Lung (tissue), 12 donors: ENCODE data around the gene LHFPL3. TPM values are rescaled to one million over a fixed set of nuclear protein-coding genes. Genes with fewer than 3 reads are reported as not detected.

Source experiments
- ATAC-seq: fragments of 200-7000 bp; cut with Tn5 transposase; one replicate; pipeline ENCODE4 v1.9.1; 2020; ENCODE audit warnings: moderate number of reproducible peaks; ENCODE audit not compliant: insufficient read depth, low FRiP score
- DNase-seq, 3 donors: peaks; one replicate each; pipeline ENCODE4 v3.0.0-alpha.2; 2013 to 2017
- H3K27ac ChIP-seq, 2 donors: one replicate each; pipeline ENCODE4 v1.5.1; 2013; ENCODE audit warnings: mild to moderate bottlenecking in 2 of 2, moderate library complexity in 2 of 2, control low read depth in 1 of 2, inconsistent platforms in 1 of 2, low read depth in 1 of 2, low read length in 1 of 2
- H3K27me3 ChIP-seq, 3 donors: one replicate each; pipeline ENCODE4 v1.5.1; 2013; ENCODE audit warnings: low read length in 2 of 3; ENCODE audit not compliant: control insufficient read depth in 3 of 3, insufficient read depth in 3 of 3
- H3K36me3 ChIP-seq, 4 donors: one replicate each; pipeline ENCODE4 v1.5.1; 2013; ENCODE audit warnings: low read length in 4 of 4, mild to moderate bottlenecking in 1 of 4, moderate library complexity in 1 of 4; ENCODE audit not compliant: control insufficient read depth in 4 of 4, insufficient read depth in 4 of 4
- H3K4me1 ChIP-seq, 5 donors: one replicate each; pipeline ENCODE4 v1.5.1; 2013; ENCODE audit warnings: low read length in 5 of 5, mild to moderate bottlenecking in 2 of 5, moderate library complexity in 1 of 5; ENCODE audit not compliant: control insufficient read depth in 5 of 5, insufficient read depth in 5 of 5
- H3K4me3 ChIP-seq: one replicate; pipeline ENCODE4 v1.5.1; 2013; ENCODE audit warnings: mild to moderate bottlenecking, control low read depth, moderate library complexity
- H3K9ac ChIP-seq, 2 donors: one replicate each; pipeline ENCODE4 v1.5.1; 2013; ENCODE audit warnings: low read length in 2 of 2, control low read depth in 1 of 2; ENCODE audit not compliant: insufficient read depth in 1 of 2
- H3K9me3 ChIP-seq, 4 donors: one replicate each; pipeline ENCODE4 v1.5.1; 2013; ENCODE audit warnings: low read length in 3 of 4, mild to moderate bottlenecking in 1 of 4, moderate library complexity in 1 of 4; ENCODE audit not compliant: control insufficient read depth in 4 of 4, insufficient read depth in 3 of 4
- WGBS, 2 donors: extraction: QIAGEN DNeasy Blood & Tissue Kit; methylation state at CpG; one replicate each; pipeline ENCODE4 v1.1.7; 2013; 5-methylcytosine and 5-hydroxymethylcytosine counted together
- polyA plus RNA-seq, 2 donors: library from polyadenylated mRNA; stranded (reverse); fragments of 200-250 nt; gene quantifications; one replicate each; pipeline ENCODE4 v1.2.1, GENCODE V29; 2013
- total RNA-seq, 2 donors: library from RNA; depleted of rRNA in 1 of 2; stranded (reverse); fragments of >200 nt in 1 of 2; gene quantifications; one replicate each; pipeline ENCODE4 v1.2.1, GENCODE V29; 2014 to 2021
- TF ChIP-seq, protein P1 (sequence below): IDR thresholded peaks from 2 replicates; pipeline ENCODE4 v1.5.1; 2012; ENCODE audit warnings: mild to moderate bottlenecking; ENCODE audit errors: control extremely low read depth, extremely low read depth
- donor health status: control.
- donor health status: control.
- donor health status: Bipolar disorder and iron deficiency.
- donor health status: healthy.
- donor health status: DM: yes; HTN: yes; CAD: no.

LHFPL3 gene
- total and polyA plus RNA-seq, 4 donors = not detected

DNA sequence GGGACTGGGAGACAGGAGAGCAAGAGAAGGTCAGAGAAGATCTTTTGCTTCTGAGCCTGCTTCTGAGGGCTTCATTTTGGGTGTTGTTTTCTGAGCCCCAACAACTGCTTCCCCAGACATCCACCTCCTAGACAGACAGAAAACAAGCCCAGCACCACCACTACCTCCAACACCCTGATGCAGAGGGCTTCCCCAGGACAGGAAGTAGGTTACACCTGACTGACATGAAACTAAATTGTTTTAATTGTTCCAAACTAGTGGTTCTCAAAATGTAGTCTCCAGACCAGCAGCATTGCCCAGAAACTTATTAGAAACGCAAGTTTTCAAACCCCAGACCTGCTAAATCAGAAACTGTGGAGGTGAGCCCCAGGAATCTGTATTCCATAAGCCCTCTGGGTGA lies 522.0 kb downstream of the LHFPL3 start:
- no peak for ATAC-seq
- WGBS, 2 donors = 82 to 88% methylated on average over 1 of the region's 1 CpG
- no peak for DNase-seq

DNA sequence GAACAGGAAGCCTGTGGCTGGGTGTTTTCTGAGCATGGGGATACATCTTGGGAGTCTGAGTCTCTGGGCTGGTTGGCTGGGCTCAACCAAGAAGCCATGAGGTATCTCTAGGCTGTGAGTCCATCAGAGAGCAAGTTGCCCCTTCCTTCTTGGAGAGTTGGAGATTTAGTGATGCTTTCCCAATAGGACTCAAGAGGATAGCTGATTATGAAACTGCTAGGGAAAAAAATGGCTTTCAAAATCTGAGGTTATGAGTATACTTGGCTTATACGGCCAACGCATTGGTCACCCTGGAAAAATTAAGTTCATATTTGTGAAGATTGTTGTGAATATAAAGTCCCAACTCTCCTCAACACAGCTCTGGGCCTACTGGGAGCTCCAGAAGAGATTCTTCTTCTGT lies 522.9 kb downstream of the LHFPL3 start:
- H3K27me3 ChIP-seq = no peaks in the 10 kb centered on the region
- TF ChIP-seq, protein P1, sequence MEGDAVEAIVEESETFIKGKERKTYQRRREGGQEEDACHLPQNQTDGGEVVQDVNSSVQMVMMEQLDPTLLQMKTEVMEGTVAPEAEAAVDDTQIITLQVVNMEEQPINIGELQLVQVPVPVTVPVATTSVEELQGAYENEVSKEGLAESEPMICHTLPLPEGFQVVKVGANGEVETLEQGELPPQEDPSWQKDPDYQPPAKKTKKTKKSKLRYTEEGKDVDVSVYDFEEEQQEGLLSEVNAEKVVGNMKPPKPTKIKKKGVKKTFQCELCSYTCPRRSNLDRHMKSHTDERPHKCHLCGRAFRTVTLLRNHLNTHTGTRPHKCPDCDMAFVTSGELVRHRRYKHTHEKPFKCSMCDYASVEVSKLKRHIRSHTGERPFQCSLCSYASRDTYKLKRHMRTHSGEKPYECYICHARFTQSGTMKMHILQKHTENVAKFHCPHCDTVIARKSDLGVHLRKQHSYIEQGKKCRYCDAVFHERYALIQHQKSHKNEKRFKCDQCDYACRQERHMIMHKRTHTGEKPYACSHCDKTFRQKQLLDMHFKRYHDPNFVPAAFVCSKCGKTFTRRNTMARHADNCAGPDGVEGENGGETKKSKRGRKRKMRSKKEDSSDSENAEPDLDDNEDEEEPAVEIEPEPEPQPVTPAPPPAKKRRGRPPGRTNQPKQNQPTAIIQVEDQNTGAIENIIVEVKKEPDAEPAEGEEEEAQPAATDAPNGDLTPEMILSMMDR = no peak
- ATAC-seq (no peak), DNase-seq (no peak)
- no peaks in the 10 kb centered on the region for H3K9me3 ChIP-seq
- 87 to 94% methylated on average over 2 of the region's 2 CpGs for WGBS, 2 donors
- no peak overlapping the region for H3K27ac ChIP-seq
- no peak overlapping the region for H3K9ac ChIP-seq
- H3K4me1 ChIP-seq = no peaks in the 10 kb centered on the region
- no peak overlapping the region for H3K4me3 ChIP-seq
- H3K36me3 ChIP-seq = no peaks in the 10 kb centered on the region

More for the DNA sequence above, 522.0 kb downstream of the LHFPL3 start:
- H3K36me3 ChIP-seq = no peaks in the 10 kb centered on the region
- H3K27ac ChIP-seq = no peak overlapping the region
- no peak overlapping the region for H3K9ac ChIP-seq
- no peaks in the 10 kb centered on the region for H3K4me1 ChIP-seq
- H3K4me3 ChIP-seq = no peak overlapping the region
- peaks cover 0 to 5% (median 0%) of the 10 kb centered on the region in 3 donors for H3K27me3 ChIP-seq
- TF ChIP-seq, protein P1 = no peak
- no peaks in the 10 kb centered on the region for H3K9me3 ChIP-seq

DNA sequence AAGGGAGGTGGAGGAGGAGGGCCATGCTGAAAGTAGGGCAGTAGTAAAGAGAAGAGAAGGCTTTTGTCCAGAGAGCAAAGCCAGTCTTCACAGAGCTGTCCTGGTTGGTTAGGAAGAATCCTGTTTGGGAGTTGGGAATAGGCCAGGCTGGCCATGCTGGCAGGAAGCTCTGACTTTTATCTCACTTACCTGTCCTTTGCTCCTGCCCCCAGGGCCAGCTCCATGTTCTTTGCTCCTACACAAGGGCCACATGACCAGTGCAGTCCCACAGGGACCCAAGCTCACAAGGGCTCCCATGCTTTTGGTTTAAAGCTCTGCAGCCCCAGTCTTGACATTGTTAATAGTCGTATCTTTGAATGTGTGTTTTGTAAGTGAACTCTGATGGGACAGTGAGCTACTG lies 524.0 kb downstream of the LHFPL3 start:
- TF ChIP-seq, protein P1 = no peak
- H3K4me1 ChIP-seq = no peaks in the 10 kb centered on the region
- no peak for DNase-seq
- H3K27ac ChIP-seq = no peak overlapping the region
- no peaks in the 10 kb centered on the region for H3K36me3 ChIP-seq
- no peak overlapping the region for H3K4me3 ChIP-seq
- 80 to 90% methylated on average over 1 of the region's 1 CpG for WGBS, 2 donors
- H3K9me3 ChIP-seq = no peaks in the 10 kb centered on the region
- no peak for ATAC-seq
- H3K27me3 ChIP-seq = no peaks in the 10 kb centered on the region
- H3K9ac ChIP-seq = no peak overlapping the region

DNA sequence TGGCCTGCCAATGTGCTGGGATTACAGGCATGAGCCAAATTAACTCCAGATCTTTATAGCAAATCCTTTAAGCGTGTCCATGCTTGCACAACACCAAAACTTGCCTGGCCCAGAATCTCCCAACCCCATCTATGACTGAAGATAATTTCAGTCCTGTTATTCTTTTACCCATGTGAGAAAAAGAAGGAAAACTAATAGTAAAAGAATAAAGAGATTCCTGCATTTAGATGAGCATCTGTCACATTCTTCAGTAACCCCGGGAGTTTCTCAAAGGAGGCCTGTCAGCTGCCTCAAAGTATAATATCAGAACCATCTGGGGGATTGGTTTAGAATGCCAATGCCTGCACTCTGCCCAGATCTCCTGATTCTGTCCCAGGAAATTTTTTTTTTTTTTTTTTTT lies 527.5 kb downstream of the LHFPL3 start:
- Histone ChIP-seq H3K27ac (no peak overlapping the region), H3K27me3 (no peaks in the 10 kb centered on the region), H3K9ac (no peak overlapping the region), H3K4me1 (no peaks in the 10 kb centered on the region), H3K4me3 (no peak overlapping the region), H3K36me3 (no peaks in the 10 kb centered on the region), H3K9me3 (no peaks in the 10 kb centered on the region)
- 86 to 98% methylated on average over 2 of the region's 2 CpGs for WGBS, 2 donors
- DNase-seq = no peak
- ATAC-seq = no peak
- TF ChIP-seq, protein P1 = no peak
